Panc1 (cell line): ENCODE data around the gene FAM229B. TPM values are rescaled to one million over a fixed set of nuclear protein-coding genes. Genes with fewer than 3 reads are reported as not detected.
A peak's percentile ranks its signal among the peaks of the same experiment; 100 is the strongest.

ENCODE experiments used
- ATAC-seq: fragments of 200-7000 bp; cut with Tn5 transposase; 2 replicates; pipeline ENCODE4 v1.9.1; 2020; ENCODE audit warnings: mild to moderate bottlenecking, moderate library complexity
- BruUV-seq: library from RNA; stranded (reverse); fragments of 400-500 nt; replicated peaks from 2 replicates; lab custom pipeline; 2021; lab: Mats Ljungman, UMichigan
- CTCF ChIA-PET: fragments of 300-600 bp; sonication (Branson Sonifier 250); formaldehyde crosslinking; loops from one replicate; lab custom pipeline; 2022; ENCODE audit warnings: antibody characterized with exemption; lab: Charles Lee
- POLR2A ChIA-PET: fragments of 300-600 bp; sonication (Branson Sonifier 250); formaldehyde crosslinking; loops from one replicate; lab custom pipeline; 2022; ENCODE audit warnings: antibody characterized with exemption; lab: Charles Lee
- DNase-seq: peaks from one replicate; pipeline ENCODE4 v3.0.0-alpha.2; 2010; ENCODE audit warnings: low read depth, low spot score
- H3K27ac ChIP-seq: 2 replicates; pipeline ENCODE4 v1.5.1; 2011; ENCODE audit warnings: mild to moderate bottlenecking, low read length, inconsistent platforms
- H3K27me3 ChIP-seq: fragments of 200-500 bp; sonication (Bioruptor generic); 2 replicates; pipeline ENCODE4 v1.6.0; 2014; ENCODE audit warnings: low read length, inconsistent platforms; ENCODE audit not compliant: control insufficient read depth, insufficient read depth
- H3K36me3 ChIP-seq: fragments of 200-500 bp; sonication (Bioruptor generic); 2 replicates; pipeline ENCODE4 v1.5.1; 2014; ENCODE audit warnings: inconsistent platforms, mild to moderate bottlenecking, low read length, moderate library complexity; ENCODE audit not compliant: control insufficient read depth, insufficient read depth
- H3K4me1 ChIP-seq: 2 replicates; pipeline ENCODE4 v1.5.1; 2011; ENCODE audit warnings: inconsistent platforms, mild to moderate bottlenecking, low read length, moderate library complexity; ENCODE audit not compliant: control insufficient read depth, insufficient read depth
- H3K4me3 ChIP-seq, 2 experiments: 2 replicates each; pipeline ENCODE4 v1.5.1; 2011 to 2012; ENCODE audit warnings: low read depth in 2 of 2, low read length in 2 of 2, mild to moderate bottlenecking in 2 of 2, inconsistent platforms in 1 of 2, moderate library complexity in 1 of 2
- H3K9me3 ChIP-seq: fragments of 200-500 bp; sonication (Bioruptor generic); 2 replicates; pipeline ENCODE4 v1.5.1; 2014; ENCODE audit warnings: low read depth, mild to moderate bottlenecking, inconsistent platforms, low read length, moderate library complexity; ENCODE audit not compliant: control insufficient read depth, insufficient read depth
- CTCF ChIP-seq: fragments of 450-650 bp; IDR thresholded peaks from 2 replicates; pipeline ENCODE4 v1.5.1; 2017; ENCODE audit warnings: mild to moderate bottlenecking
- POLR2AphosphoS5 ChIP-seq: IDR thresholded peaks from 2 replicates; pipeline ENCODE4 v1.6.1; 2012; ENCODE audit warnings: mild to moderate bottlenecking, low read depth, low read length, moderate library complexity
- REST ChIP-seq, 2 experiments: IDR thresholded peaks; 2 replicates each; pipeline ENCODE4 v1.6.1; 2011 to 2012; ENCODE audit warnings: low read depth in 2 of 2, control low read depth in 1 of 2, low read length in 1 of 2, mild to moderate bottlenecking in 1 of 2, moderate library complexity in 1 of 2; ENCODE audit not compliant: insufficient read depth in 1 of 2
- SIN3A ChIP-seq: IDR thresholded peaks from 2 replicates; pipeline ENCODE4 v1.6.1; 2012; ENCODE audit warnings: low read depth, mild to moderate bottlenecking, low read length, moderate library complexity, borderline replicate concordance; ENCODE audit not compliant: insufficient read depth
- TCF7L2 ChIP-seq: IDR thresholded peaks from 2 replicates; pipeline ENCODE4 v1.6.1; 2011; ENCODE audit warnings: mild to moderate bottlenecking, low read depth, low read length, inconsistent platforms
- in situ Hi-C: cut with HindIII; loops from 2 replicates; pipeline ENCODE4 v1.10.0; 2016; ENCODE audit warnings: low sequenced_read_pairs, low pct_unique_long_range_greater_than_20kb
- intact Hi-C: fragments of 100-400 bp; cut with micrococcal nuclease; formaldehyde crosslinking; loops from one replicate; pipeline ENCODE4 v1.10.0; 2022; ENCODE audit not compliant: unreplicated experiment
- total RNA-seq: library from RNA; stranded (reverse); gene quantifications from one replicate; pipeline ENCODE4 v1.2.1, GENCODE V29; 2021; ENCODE audit not compliant: unreplicated experiment

FAM229B gene
- total RNA-seq, 1 experiment from 2014 or later = 12.0 TPM

- in situ Hi-C loops (no loop called here), intact Hi-C loops (no loop called here)
- no TSS peak for BruUV-seq
- POLR2A ChIA-PET = no interaction called here
- Histone ChIP-seq H3K4me3 (no peak overlapping the region), H3K36me3 (no peaks in the 10 kb centered on the region), H3K9me3 (no peaks in the 10 kb centered on the region), H3K27me3 (no peaks in the 10 kb centered on the region), H3K4me1 (no peaks in the 10 kb centered on the region), H3K27ac (no peak overlapping the region)
- TF ChIP-seq CTCF (peak; percentile 15; the same call in 1 of the 2 replicates), POLR2AphosphoS5 (no peak), TCF7L2 (no peak), SIN3A (no peak)
- DNase-seq (no peak), ATAC-seq (peak; percentile 71; the same call in 1 of the 2 replicates)
- CTCF ChIA-PET = no interaction called here
Observed at GRCh38 chr6:112116221-112116620, 28.8 kb downstream of the FAM229B start.

- intact Hi-C loops = no loop called here
Observed at GRCh38 chr6:112117554-112117953, 30.2 kb downstream of the FAM229B start.

More at GRCh38 chr6:112117554-112117953, 30.2 kb downstream of the FAM229B start:
- Histone ChIP-seq H3K4me1 (no peaks in the 10 kb centered on the region), H3K9me3 (no peaks in the 10 kb centered on the region), H3K4me3 (no peak overlapping the region), H3K36me3 (no peaks in the 10 kb centered on the region), H3K27ac (no peak overlapping the region), H3K27me3 (no peaks in the 10 kb centered on the region)
- in situ Hi-C loops = no loop called here
- POLR2A ChIA-PET = no interaction called here
- no peak for TF ChIP-seq TCF7L2
- TF ChIP-seq POLR2AphosphoS5 = no peak
- no peak for TF ChIP-seq SIN3A
- no peak for TF ChIP-seq REST (IDR thresholded peaks at IDR 0.05; ENCODE audit: insufficient read depth in 1 of 2, low read depth in 2 of 2, low read length in 1 of 2)
- TF ChIP-seq CTCF = no peak
- CTCF ChIA-PET = no interaction called here
- no TSS peak for BruUV-seq
- ATAC-seq = peak; percentile 45
- no peak for DNase-seq
